Measurements from ENCODE around the gene BDH1. TPM values are rescaled to one million over a fixed set of nuclear protein-coding genes. Genes with fewer than 3 reads are reported as not detected.

BDH1 gene
- total RNA-seq, 3 donors from 2014 or later, result 70.7 to 83.8 (median 79.9) TPM

GRCh38 chr3:197513953-197514785 lies 41.6 kb downstream of the BDH1 start:
- Mint-ChIP-seq H3K36me3 (ENCODE audit: insufficient read depth) (peaks cover 34% of the 10 kb centered on the region), H3K9me3 (no peaks in the 10 kb centered on the region), H3K27me3 (ENCODE audit: low read depth) (no peaks in the 10 kb centered on the region), H3K4me3 (no peak overlapping the region), H3K4me1 (ENCODE audit: low read depth) (peaks cover 15% of the 10 kb centered on the region)
- no peak for DNase-seq
- ATAC-seq, result no peak

- no peaks in the 10 kb centered on the region for H3K9me3 Mint-ChIP-seq
- H3K27me3 Mint-ChIP-seq (ENCODE audit: low read depth), result no peaks in the 10 kb centered on the region
- H3K36me3 Mint-ChIP-seq (ENCODE audit: insufficient read depth), result peaks cover 32% of the 10 kb centered on the region
- DNase-seq (no peak), ATAC-seq (no peak)
- no peak overlapping the region for H3K4me3 Mint-ChIP-seq
- H3K4me1 Mint-ChIP-seq (ENCODE audit: low read depth), result peaks cover 13% of the 10 kb centered on the region
These were observed 42.8 kb downstream of the BDH1 start for GRCh38 chr3:197512691-197513571.

GRCh38 chr3:197511853-197512635 lies 43.7 kb downstream of the BDH1 start:
- ATAC-seq, result no peak
- Mint-ChIP-seq H3K4me3 (no peak overlapping the region), H3K27me3 (ENCODE audit: low read depth) (no peaks in the 10 kb centered on the region), H3K36me3 (ENCODE audit: insufficient read depth) (peaks cover 32% of the 10 kb centered on the region), H3K4me1 (ENCODE audit: low read depth) (peaks cover 13% of the 10 kb centered on the region), H3K9me3 (no peaks in the 10 kb centered on the region)
- no peak for DNase-seq

- H3K36me3 Mint-ChIP-seq (ENCODE audit: insufficient read depth), result peaks cover 26% of the 10 kb centered on the region
- DNase-seq (no peak), ATAC-seq (no peak)
- peaks cover 3% of the 10 kb centered on the region for H3K4me1 Mint-ChIP-seq (ENCODE audit: low read depth)
- H3K27me3 Mint-ChIP-seq (ENCODE audit: low read depth), result no peaks in the 10 kb centered on the region
- H3K4me3 Mint-ChIP-seq, result no peak overlapping the region
- no peaks in the 10 kb centered on the region for H3K9me3 Mint-ChIP-seq
These were observed 44.6 kb downstream of the BDH1 start for GRCh38 chr3:197511130-197511529.

- no peak for DNase-seq
- no peaks in the 10 kb centered on the region for H3K9me3 Mint-ChIP-seq
- H3K4me3 Mint-ChIP-seq, result no peak overlapping the region
- H3K36me3 Mint-ChIP-seq (ENCODE audit: insufficient read depth), result peaks cover 22% of the 10 kb centered on the region
- H3K27me3 Mint-ChIP-seq (ENCODE audit: low read depth), result no peaks in the 10 kb centered on the region
- no peak for ATAC-seq
- peaks cover 3% of the 10 kb centered on the region for H3K4me1 Mint-ChIP-seq (ENCODE audit: low read depth)
These were observed 45.1 kb downstream of the BDH1 start for GRCh38 chr3:197510642-197511018.

GRCh38 chr3:197508924-197509775 lies 46.6 kb downstream of the BDH1 start:
- Mint-ChIP-seq H3K4me1 (ENCODE audit: low read depth) (peaks cover 3% of the 10 kb centered on the region), H3K9me3 (no peaks in the 10 kb centered on the region), H3K36me3 (ENCODE audit: insufficient read depth) (peaks cover 16% of the 10 kb centered on the region), H3K4me3 (peak overlapping the region; percentile 35), H3K27me3 (ENCODE audit: low read depth) (no peaks in the 10 kb centered on the region)
- no peak for DNase-seq
- no peak for ATAC-seq

- H3K4me3 Mint-ChIP-seq, result no peak overlapping the region
- H3K27me3 Mint-ChIP-seq (ENCODE audit: low read depth), result no peaks in the 10 kb centered on the region
- H3K9me3 Mint-ChIP-seq, result no peaks in the 10 kb centered on the region
- no peak for ATAC-seq
- no peak for DNase-seq
- H3K36me3 Mint-ChIP-seq (ENCODE audit: insufficient read depth), result peaks cover 11% of the 10 kb centered on the region
- H3K4me1 Mint-ChIP-seq (ENCODE audit: low read depth), result peaks cover 3% of the 10 kb centered on the region
These were observed 47.3 kb downstream of the BDH1 start for GRCh38 chr3:197508461-197508860.

- Mint-ChIP-seq H3K9me3 (no peaks in the 10 kb centered on the region), H3K27me3 (ENCODE audit: low read depth) (no peaks in the 10 kb centered on the region), H3K4me3 (no peak overlapping the region), H3K36me3 (ENCODE audit: insufficient read depth) (peaks cover 10% of the 10 kb centered on the region), H3K4me1 (ENCODE audit: low read depth) (peaks cover 3% of the 10 kb centered on the region)
- no peak for ATAC-seq
- no peak for DNase-seq
These were observed 47.7 kb downstream of the BDH1 start for GRCh38 chr3:197508051-197508451.

GRCh38 chr3:197507541-197507940 lies 48.2 kb downstream of the BDH1 start:
- no peak overlapping the region for H3K4me3 Mint-ChIP-seq
- peaks cover 3% of the 10 kb centered on the region for H3K4me1 Mint-ChIP-seq (ENCODE audit: low read depth)

GRCh38 chr3:197507081-197507480 lies 48.7 kb downstream of the BDH1 start:
- no peaks in the 10 kb centered on the region for H3K9me3 Mint-ChIP-seq
- DNase-seq (no peak), ATAC-seq (no peak)
- H3K4me1 Mint-ChIP-seq (ENCODE audit: low read depth), result peaks cover 3% of the 10 kb centered on the region
- H3K4me3 Mint-ChIP-seq, result no peak overlapping the region
- H3K36me3 Mint-ChIP-seq (ENCODE audit: insufficient read depth), result peaks cover 2% of the 10 kb centered on the region
- no peaks in the 10 kb centered on the region for H3K27me3 Mint-ChIP-seq (ENCODE audit: low read depth)

More at GRCh38 chr3:197507541-197507940, 48.2 kb downstream of the BDH1 start:
- DNase-seq (no peak), ATAC-seq (no peak)
- Mint-ChIP-seq H3K27me3 (ENCODE audit: low read depth) (no peaks in the 10 kb centered on the region), H3K9me3 (no peaks in the 10 kb centered on the region), H3K36me3 (ENCODE audit: insufficient read depth) (peaks cover 6% of the 10 kb centered on the region)

- Mint-ChIP-seq H3K4me3 (no peak overlapping the region), H3K27me3 (ENCODE audit: low read depth) (no peaks in the 10 kb centered on the region), H3K36me3 (ENCODE audit: insufficient read depth) (no peaks in the 10 kb centered on the region), H3K9me3 (no peaks in the 10 kb centered on the region), H3K4me1 (ENCODE audit: low read depth) (peaks cover 3% of the 10 kb centered on the region)
- DNase-seq (no peak), ATAC-seq (no peak)
These were observed 49.8 kb downstream of the BDH1 start for GRCh38 chr3:197505796-197506548.

- ATAC-seq (no peak), DNase-seq (no peak)
- H3K36me3 Mint-ChIP-seq (ENCODE audit: insufficient read depth), result no peaks in the 10 kb centered on the region
- peaks cover 2% of the 10 kb centered on the region for H3K4me1 Mint-ChIP-seq (ENCODE audit: low read depth)
- H3K27me3 Mint-ChIP-seq (ENCODE audit: low read depth), result peaks cover 1% of the 10 kb centered on the region
- H3K9me3 Mint-ChIP-seq, result no peaks in the 10 kb centered on the region
- no peak overlapping the region for H3K4me3 Mint-ChIP-seq
These were observed 51.1 kb downstream of the BDH1 start for GRCh38 chr3:197504641-197505121.

- Mint-ChIP-seq H3K4me3 (no peak overlapping the region), H3K27me3 (ENCODE audit: low read depth) (peaks cover 1% of the 10 kb centered on the region), H3K4me1 (ENCODE audit: low read depth) (no peaks in the 10 kb centered on the region), H3K9me3 (no peaks in the 10 kb centered on the region), H3K36me3 (ENCODE audit: insufficient read depth) (no peaks in the 10 kb centered on the region)
- ATAC-seq (no peak), DNase-seq (no peak)
These were observed 51.5 kb downstream of the BDH1 start for GRCh38 chr3:197504229-197504628.

Measured in activated T-cell treated with anti-CD3 and anti-CD28 coated beads, Interleukin-2, amount 50 U/mL, for 4 hours (primary cell).